CD14-positive monocyte (primary cell): ENCODE data around the gene PUM2. TPM values are rescaled to one million over a fixed set of nuclear protein-coding genes. Genes with fewer than 3 reads are reported as not detected.

Experiments
- DNase-seq, 3 donors: peaks; one replicate each; pipeline ENCODE4 v3.0.0-alpha.2; 2011 to 2022
- H2AFZ ChIP-seq: 2 replicates; pipeline ENCODE4 v1.6.0; 2012; ENCODE audit warnings: mild to moderate bottlenecking, low read depth, low read length, inconsistent platforms; ENCODE audit not compliant: insufficient read depth, poor library complexity, severe bottlenecking
- H3K27ac ChIP-seq, 2 donors: 1 replicate in 1 of 2; 2 replicates in 1 of 2; pipeline ENCODE4 v1.5.1; 2012 to 2013; ENCODE audit warnings: low read length in 2 of 2, control low read depth in 1 of 2, inconsistent platforms in 1 of 2, low read depth in 1 of 2, mild to moderate bottlenecking in 1 of 2
- H3K27me3 ChIP-seq, 2 donors: one replicate each; pipeline versions ENCODE4 v1.6.0 to v1.6.1; 2011 to 2013; ENCODE audit warnings: low read length in 2 of 2; ENCODE audit not compliant: control insufficient read depth in 2 of 2, insufficient read depth in 2 of 2
- H3K36me3 ChIP-seq, 2 donors: replicated peaks in 1 of 2; 1 replicate in 1 of 2; 2 replicates in 1 of 2; pipeline versions ENCODE4 v1.5.1 to v1.6.1; 2012 to 2013; ENCODE audit warnings: low read length in 2 of 2, control low read depth in 1 of 2, inconsistent platforms in 1 of 2, mild to moderate bottlenecking in 1 of 2; ENCODE audit not compliant: insufficient read depth in 2 of 2, control insufficient read depth in 1 of 2
- H3K4me1 ChIP-seq, 2 donors: 1 replicate in 1 of 2; 2 replicates in 1 of 2; pipeline versions ENCODE4 v1.5.1 to v1.6.1; 2012 to 2013; ENCODE audit warnings: low read length in 2 of 2, control low read depth in 1 of 2, inconsistent platforms in 1 of 2, mild to moderate bottlenecking in 1 of 2, moderate library complexity in 1 of 2; ENCODE audit not compliant: insufficient read depth in 2 of 2, control insufficient read depth in 1 of 2
- H3K4me2 ChIP-seq: replicated peaks from 2 replicates; pipeline ENCODE3; 2012; ENCODE audit warnings: low read length, moderate library complexity, mild to moderate bottlenecking; ENCODE audit not compliant: poor library complexity, severe bottlenecking; ENCODE audit errors: extremely low read depth
- H3K4me3 ChIP-seq, 3 experiments: fragments of 200-600 bp in 1 of 3; sonication (generic) in 1 of 3; replicated peaks in 1 of 3; 1 replicate in 2 of 3; 2 replicates in 1 of 3; pipeline ENCODE4 v1.5.1; 2011 to 2013; ENCODE audit warnings: low read length in 3 of 3, mild to moderate bottlenecking in 3 of 3, control low read depth in 2 of 3, low read depth in 2 of 3, inconsistent platforms in 1 of 3, moderate library complexity in 1 of 3
- H3K79me2 ChIP-seq: 2 replicates; pipeline ENCODE4 v1.6.0; 2012; ENCODE audit warnings: mild to moderate bottlenecking, control low read depth, inconsistent platforms, low read length, moderate library complexity; ENCODE audit not compliant: insufficient read depth
- H3K9ac ChIP-seq: 2 replicates; pipeline ENCODE4 v1.6.0; 2017; ENCODE audit warnings: low read length, mild to moderate bottlenecking; ENCODE audit not compliant: insufficient read depth, poor library complexity, severe bottlenecking
- H3K9me3 ChIP-seq, 2 donors: replicated peaks in 1 of 2; 1 replicate in 1 of 2; 2 replicates in 1 of 2; pipeline versions ENCODE4 v1.5.1 to v1.6.1; 2012 to 2013; ENCODE audit warnings: low read length in 2 of 2, control low read depth in 1 of 2; ENCODE audit not compliant: control insufficient read depth in 1 of 2, insufficient read depth in 1 of 2
- H4K20me1 ChIP-seq: 2 replicates; pipeline ENCODE4 v1.6.0; 2012; ENCODE audit warnings: mild to moderate bottlenecking, low read length, control low read depth, moderate library complexity; ENCODE audit not compliant: insufficient read depth
- H3K27ac Mint-ChIP-seq, 7 donors: one replicate each; pipeline ENCODE4 v1.8.0; 2020; ENCODE audit warnings: mild to moderate bottlenecking in 7 of 7, mixed read lengths in 7 of 7, moderate library complexity in 6 of 7, inconsistent platforms in 2 of 7
- H3K27me3 Mint-ChIP-seq, 3 donors: one replicate each; pipeline ENCODE4 v1.8.0; 2021 to 2022; ENCODE audit warnings: low read depth in 3 of 3, mild to moderate bottlenecking in 3 of 3, mixed read lengths in 3 of 3, moderate library complexity in 3 of 3, inconsistent platforms in 1 of 3
- H3K36me3 Mint-ChIP-seq, 2 donors: one replicate each; pipeline ENCODE4 v1.8.0; 2020; ENCODE audit warnings: mixed read lengths in 2 of 2, inconsistent platforms in 1 of 2, mild to moderate bottlenecking in 1 of 2
- H3K4me1 Mint-ChIP-seq: one replicate; pipeline ENCODE4 v1.8.0; 2020; ENCODE audit warnings: mild to moderate bottlenecking, mixed read lengths
- H3K4me3 Mint-ChIP-seq, 2 donors: one replicate each; pipeline ENCODE4 v1.8.0; 2020; ENCODE audit warnings: mild to moderate bottlenecking in 2 of 2, mixed read lengths in 2 of 2, moderate library complexity in 1 of 2
- H3K9me3 Mint-ChIP-seq, 7 donors: one replicate each; pipeline ENCODE4 v1.8.0; 2020 to 2022; ENCODE audit warnings: mixed read lengths in 7 of 7, mild to moderate bottlenecking in 6 of 7, moderate library complexity in 6 of 7, inconsistent platforms in 2 of 7
- CTCF ChIP-seq: fragments of 200-600 bp; IDR thresholded peaks from one replicate; pipeline ENCODE4 v1.8.0; 2022; ENCODE audit warnings: antibody characterized with exemption, mild to moderate bottlenecking
- WGBS: methylation state at CpG from one replicate; pipeline ENCODE4 v1.1.5; 2013; ENCODE audit warnings: missing lambda C conversion rate; ENCODE audit not compliant: insufficient coverage; 5-methylcytosine and 5-hydroxymethylcytosine counted together
- intact Hi-C, 2 donors: fragments of 100-400 bp; cut with micrococcal nuclease; formaldehyde crosslinking; loops; one replicate each; pipeline versions ENCODE4 v1.15.0 to v1.15.1; 2023
- polyA plus RNA-seq, 3 donors: library from polyadenylated mRNA; depleted of rRNA in 1 of 3; unstranded in 2 of 3; stranded (reverse) in 1 of 3; fragments of 300-500 nt in 2 of 3; fragments of >200 nt in 1 of 3; fragmentation: Illumina TruSeq in 2 of 3; gene quantifications; 1 replicate in 2 of 3; 2 replicates in 1 of 3; pipeline ENCODE4 v1.2.3, GENCODE V29; 2012 to 2021

The PUM2 gene
- polyA plus RNA-seq, 3 donors, result 7.2 to 22.4 (median 8.3) TPM

GRCh38 chr2:20313659-20314058, 37.0 kb downstream of the PUM2 start:
- Histone ChIP-seq H4K20me1 (peaks cover 84% of the 10 kb centered on the region), H3K36me3 (peaks cover 89 to 96% of the 10 kb centered on the region in 2 donors), H3K27ac (peak overlapping the region in 1 of 2 donors; percentile 36), H3K27me3 (no peaks in the 10 kb centered on the region), H3K4me1 (no peaks in the 10 kb centered on the region), H2AFZ (no peak overlapping the region), H3K79me2 (peaks cover 71% of the 10 kb centered on the region), H3K9ac (no peak overlapping the region), H3K4me2 (no peak overlapping the region), H3K9me3 (no peaks in the 10 kb centered on the region), H3K4me3 (no peak overlapping the region)
- no peaks in the 10 kb centered on the region for H3K27me3 Mint-ChIP-seq
- no peaks in the 10 kb centered on the region for H3K4me1 Mint-ChIP-seq
- no peak for TF ChIP-seq CTCF
- H3K27ac Mint-ChIP-seq, result peak overlapping the region in 2 of 7 donors; percentile 6 to 69
- H3K36me3 Mint-ChIP-seq, result peaks cover 57 to 73% of the 10 kb centered on the region in 2 donors
- no peak overlapping the region for H3K4me3 Mint-ChIP-seq
- intact Hi-C loops, result no loop called here
- H3K9me3 Mint-ChIP-seq, result no peaks in the 10 kb centered on the region
- no peak for DNase-seq
- WGBS, result no CpG with 5 or more reads among the region's 3 CpGs

- no peak for DNase-seq
- Histone ChIP-seq H2AFZ (no peak overlapping the region), H3K79me2 (peaks cover 70% of the 10 kb centered on the region), H3K9me3 (no peaks in the 10 kb centered on the region), H3K27me3 (no peaks in the 10 kb centered on the region), H4K20me1 (peaks cover 93% of the 10 kb centered on the region), H3K27ac (no peak overlapping the region), H3K9ac (no peak overlapping the region), H3K36me3 (peaks cover 87 to 100% of the 10 kb centered on the region in 2 donors), H3K4me3 (no peak overlapping the region), H3K4me1 (no peaks in the 10 kb centered on the region), H3K4me2 (no peak overlapping the region)
- no peaks in the 10 kb centered on the region for H3K27me3 Mint-ChIP-seq
- no peaks in the 10 kb centered on the region for H3K4me1 Mint-ChIP-seq
- peaks cover 57 to 74% of the 10 kb centered on the region in 2 donors for H3K36me3 Mint-ChIP-seq
- peak overlapping the region in 1 of 7 donors; percentile 0 for H3K27ac Mint-ChIP-seq
- H3K4me3 Mint-ChIP-seq, result no peak overlapping the region
- 100% methylated on average over 2 of the region's 2 CpGs for WGBS
- TF ChIP-seq CTCF, result no peak
- intact Hi-C loops, result no loop called here
- H3K9me3 Mint-ChIP-seq, result no peaks in the 10 kb centered on the region
Measured at GRCh38 chr2:20309001-20309400, 41.6 kb downstream of the PUM2 start.
